ENCODE results near the gene GPC4.
A peak's percentile ranks its signal among the peaks of the same experiment; 100 is the strongest.

GPC4 gene

GRCh38 chrX:133437356-133437755 is 22.1 kb upstream of the GPC4 start:
- WGBS (ENCODE audit: insufficient coverage, insufficient read length), result no CpG with 5 or more reads among the region's 4 CpGs
- DNase-seq (ENCODE audit: low read depth, low spot score), result no peak
- Histone ChIP-seq H3K27me3 (ENCODE audit: control insufficient read depth, insufficient read depth, low read length) (no peaks in the 10 kb centered on the region), H3K36me3 (ENCODE audit: control insufficient read depth, insufficient read depth, low read length) (no peaks in the 10 kb centered on the region), H3K4me1 (ENCODE audit: control insufficient read depth, insufficient read depth, low read length) (peaks cover 4% of the 10 kb centered on the region), H3K9me3 (ENCODE audit: control insufficient read depth, insufficient read depth, low read length) (no peaks in the 10 kb centered on the region), H3K27ac (ENCODE audit: low read length) (no peak overlapping the region), H3K4me3 (ENCODE audit: low read length) (no peak overlapping the region)

GRCh38 chrX:133435544-133436124 is 20.3 kb upstream of the GPC4 start:
- Histone ChIP-seq H3K27me3 (ENCODE audit: control insufficient read depth, insufficient read depth, low read length) (no peaks in the 10 kb centered on the region), H3K27ac (ENCODE audit: low read length) (no peak overlapping the region), H3K4me1 (ENCODE audit: control insufficient read depth, insufficient read depth, low read length) (no peaks in the 10 kb centered on the region), H3K36me3 (ENCODE audit: control insufficient read depth, insufficient read depth, low read length) (no peaks in the 10 kb centered on the region), H3K4me3 (ENCODE audit: low read length) (no peak overlapping the region), H3K9me3 (ENCODE audit: control insufficient read depth, insufficient read depth, low read length) (no peaks in the 10 kb centered on the region)
- no CpG with 5 or more reads among the region's 6 CpGs for WGBS (ENCODE audit: insufficient coverage, insufficient read length)
- DNase-seq (ENCODE audit: low read depth, low spot score), result no peak

- H3K36me3 ChIP-seq (ENCODE audit: control insufficient read depth, insufficient read depth, low read length), result no peaks in the 10 kb centered on the region
- no peaks in the 10 kb centered on the region for H3K27me3 ChIP-seq (ENCODE audit: control insufficient read depth, insufficient read depth, low read length)
- no peaks in the 10 kb centered on the region for H3K4me1 ChIP-seq (ENCODE audit: control insufficient read depth, insufficient read depth, low read length)
- H3K4me3 ChIP-seq (ENCODE audit: low read length), result no peak overlapping the region
- no CpG with 5 or more reads among the region's 4 CpGs for WGBS (ENCODE audit: insufficient coverage, insufficient read length)
- no peak overlapping the region for H3K27ac ChIP-seq (ENCODE audit: low read length)
- DNase-seq (ENCODE audit: low read depth, low spot score), result no peak
- no peaks in the 10 kb centered on the region for H3K9me3 ChIP-seq (ENCODE audit: control insufficient read depth, insufficient read depth, low read length)
These were observed 19.0 kb upstream of the GPC4 start for GRCh38 chrX:133434197-133434820.

- Histone ChIP-seq H3K36me3 (ENCODE audit: control insufficient read depth, insufficient read depth, low read length) (no peaks in the 10 kb centered on the region), H3K27me3 (ENCODE audit: control insufficient read depth, insufficient read depth, low read length) (no peaks in the 10 kb centered on the region), H3K4me1 (ENCODE audit: control insufficient read depth, insufficient read depth, low read length) (no peaks in the 10 kb centered on the region), H3K27ac (ENCODE audit: low read length) (no peak overlapping the region), H3K9me3 (ENCODE audit: control insufficient read depth, insufficient read depth, low read length) (no peaks in the 10 kb centered on the region), H3K4me3 (ENCODE audit: low read length) (no peak overlapping the region)
- no CpG with 5 or more reads among the region's 2 CpGs for WGBS (ENCODE audit: insufficient coverage, insufficient read length)
- DNase-seq (ENCODE audit: low read depth, low spot score), result no peak
These were observed 4.6 kb upstream of the GPC4 start for GRCh38 chrX:133419911-133420310.

GRCh38 chrX:133418588-133418987 is 3.3 kb upstream of the GPC4 start:
- Histone ChIP-seq H3K9me3 (ENCODE audit: control insufficient read depth, insufficient read depth, low read length) (no peaks in the 10 kb centered on the region), H3K27ac (ENCODE audit: low read length) (no peak overlapping the region), H3K4me3 (ENCODE audit: low read length) (no peak overlapping the region), H3K4me1 (ENCODE audit: control insufficient read depth, insufficient read depth, low read length) (no peaks in the 10 kb centered on the region), H3K36me3 (ENCODE audit: control insufficient read depth, insufficient read depth, low read length) (no peaks in the 10 kb centered on the region), H3K27me3 (ENCODE audit: control insufficient read depth, insufficient read depth, low read length) (no peaks in the 10 kb centered on the region)
- WGBS (ENCODE audit: insufficient coverage, insufficient read length), result no CpG with 5 or more reads among the region's 2 CpGs
- no peak for DNase-seq (ENCODE audit: low read depth, low spot score)

GRCh38 chrX:133417364-133417763 is 2.1 kb upstream of the GPC4 start:
- Histone ChIP-seq H3K4me3 (ENCODE audit: low read length) (no peak overlapping the region), H3K9me3 (ENCODE audit: control insufficient read depth, insufficient read depth, low read length) (no peaks in the 10 kb centered on the region), H3K27me3 (ENCODE audit: control insufficient read depth, insufficient read depth, low read length) (no peaks in the 10 kb centered on the region), H3K27ac (ENCODE audit: low read length) (no peak overlapping the region), H3K4me1 (ENCODE audit: control insufficient read depth, insufficient read depth, low read length) (no peaks in the 10 kb centered on the region), H3K36me3 (ENCODE audit: control insufficient read depth, insufficient read depth, low read length) (no peaks in the 10 kb centered on the region)
- no CpG with 5 or more reads among the region's 6 CpGs for WGBS (ENCODE audit: insufficient coverage, insufficient read length)
- no peak for DNase-seq (ENCODE audit: low read depth, low spot score)

GRCh38 chrX:133414406-133415275 is 648 bp downstream of the GPC4 start:
- Histone ChIP-seq H3K4me1 (ENCODE audit: control insufficient read depth, insufficient read depth, low read length) (no peaks in the 10 kb centered on the region), H3K27ac (ENCODE audit: low read length) (no peak overlapping the region), H3K36me3 (ENCODE audit: control insufficient read depth, insufficient read depth, low read length) (no peaks in the 10 kb centered on the region), H3K4me3 (ENCODE audit: low read length) (peak overlapping the region; percentile 73), H3K9me3 (ENCODE audit: control insufficient read depth, insufficient read depth, low read length) (no peaks in the 10 kb centered on the region), H3K27me3 (ENCODE audit: control insufficient read depth, insufficient read depth, low read length) (no peaks in the 10 kb centered on the region)
- no peak for DNase-seq (ENCODE audit: low read depth, low spot score)
- no CpG with 5 or more reads among the region's 93 CpGs for WGBS (ENCODE audit: insufficient coverage, insufficient read length)

- Histone ChIP-seq H3K4me3 (ENCODE audit: low read length) (peak overlapping the region; percentile 73; the same call in 1 of the 2 replicates), H3K27me3 (ENCODE audit: control insufficient read depth, insufficient read depth, low read length) (no peaks in the 10 kb centered on the region), H3K9me3 (ENCODE audit: control insufficient read depth, insufficient read depth, low read length) (no peaks in the 10 kb centered on the region), H3K4me1 (ENCODE audit: control insufficient read depth, insufficient read depth, low read length) (no peaks in the 10 kb centered on the region), H3K27ac (ENCODE audit: low read length) (no peak overlapping the region), H3K36me3 (ENCODE audit: control insufficient read depth, insufficient read depth, low read length) (no peaks in the 10 kb centered on the region)
- DNase-seq (ENCODE audit: low read depth, low spot score), result no peak
- WGBS (ENCODE audit: insufficient coverage, insufficient read length), result no CpG with 5 or more reads among the region's 38 CpGs
These were observed 1.9 kb downstream of the GPC4 start for GRCh38 chrX:133413218-133413925.

- H3K27me3 ChIP-seq (ENCODE audit: control insufficient read depth, insufficient read depth, low read length), result no peaks in the 10 kb centered on the region
- no CpG with 5 or more reads among the region's 5 CpGs for WGBS (ENCODE audit: insufficient coverage, insufficient read length)
- H3K36me3 ChIP-seq (ENCODE audit: control insufficient read depth, insufficient read depth, low read length), result no peaks in the 10 kb centered on the region
- no peak for DNase-seq (ENCODE audit: low read depth, low spot score)
- H3K4me1 ChIP-seq (ENCODE audit: control insufficient read depth, insufficient read depth, low read length), result no peaks in the 10 kb centered on the region
- no peak overlapping the region for H3K27ac ChIP-seq (ENCODE audit: low read length)
- peak overlapping the region; percentile 73; the same call in 1 of the 2 replicates for H3K4me3 ChIP-seq (ENCODE audit: low read length)
- no peaks in the 10 kb centered on the region for H3K9me3 ChIP-seq (ENCODE audit: control insufficient read depth, insufficient read depth, low read length)
These were observed 2.6 kb downstream of the GPC4 start for GRCh38 chrX:133412665-133413064.

- Histone ChIP-seq H3K27me3 (ENCODE audit: control insufficient read depth, insufficient read depth, low read length) (no peaks in the 10 kb centered on the region), H3K36me3 (ENCODE audit: control insufficient read depth, insufficient read depth, low read length) (no peaks in the 10 kb centered on the region), H3K27ac (ENCODE audit: low read length) (no peak overlapping the region), H3K9me3 (ENCODE audit: control insufficient read depth, insufficient read depth, low read length) (no peaks in the 10 kb centered on the region), H3K4me1 (ENCODE audit: control insufficient read depth, insufficient read depth, low read length) (no peaks in the 10 kb centered on the region), H3K4me3 (ENCODE audit: low read length) (no peak overlapping the region; the same call in 1 of the 2 replicates)
- DNase-seq (ENCODE audit: low read depth, low spot score), result no peak
- WGBS (ENCODE audit: insufficient coverage, insufficient read length), result no CpG with 5 or more reads among the region's 3 CpGs
These were observed 3.0 kb downstream of the GPC4 start for GRCh38 chrX:133412246-133412645.

All from iPS DF 6.9 (cell line).